GM19240 (cell line): Measurements from ENCODE around the gene WWOX.

Experiments
- DNase-seq: peaks from one replicate; pipeline ENCODE4 v3.0.0; 2011; ENCODE audit warnings: low spot score; ENCODE audit not compliant: insufficient read length

Gene WWOX

GRCh38 chr16:78220571-78220970 lies 121.1 kb downstream of the WWOX start:
- no peak for DNase-seq

GRCh38 chr16:78221892-78222291 lies 122.4 kb downstream of the WWOX start:
- no peak for DNase-seq

GRCh38 chr16:78224342-78224741 lies 124.9 kb downstream of the WWOX start:
- DNase-seq: no peak

GRCh38 chr16:78225919-78226318 lies 126.5 kb downstream of the WWOX start:
- no peak for DNase-seq

- no peak for DNase-seq
These were observed 128.4 kb downstream of the WWOX start for GRCh38 chr16:78227855-78228254.

GRCh38 chr16:78228704-78229103 lies 129.2 kb downstream of the WWOX start:
- no peak for DNase-seq

- no peak for DNase-seq
These were observed 131.4 kb downstream of the WWOX start for GRCh38 chr16:78230832-78231231.

- DNase-seq: peak; percentile 71
These were observed 135.8 kb downstream of the WWOX start for GRCh38 chr16:78235168-78235800.

- DNase-seq: no peak
These were observed 136.4 kb downstream of the WWOX start for GRCh38 chr16:78235876-78236275.

GRCh38 chr16:78237841-78238240 lies 138.4 kb downstream of the WWOX start:
- DNase-seq: no peak

GRCh38 chr16:78240459-78241222 lies 141.2 kb downstream of the WWOX start:
- no peak for DNase-seq

- no peak for DNase-seq
These were observed 142.8 kb downstream of the WWOX start for GRCh38 chr16:78242239-78242630.

- DNase-seq: no peak
These were observed 144.9 kb downstream of the WWOX start for GRCh38 chr16:78244131-78244895.

GRCh38 chr16:78246559-78246958 lies 147.1 kb downstream of the WWOX start:
- no peak for DNase-seq

- no peak for DNase-seq
These were observed 149.6 kb downstream of the WWOX start for GRCh38 chr16:78249056-78249455.

GRCh38 chr16:78249832-78250231 lies 150.4 kb downstream of the WWOX start:
- DNase-seq: no peak

- DNase-seq: no peak
These were observed 151.7 kb downstream of the WWOX start for GRCh38 chr16:78251115-78251514.

GRCh38 chr16:78252757-78253156 lies 153.3 kb downstream of the WWOX start:
- DNase-seq: no peak

- DNase-seq: no peak
These were observed 155.4 kb downstream of the WWOX start for GRCh38 chr16:78254841-78255240.

GRCh38 chr16:78256686-78257375 lies 157.4 kb downstream of the WWOX start:
- no peak for DNase-seq

GRCh38 chr16:78257376-78257728 lies 157.9 kb downstream of the WWOX start:
- no peak for DNase-seq
